Fibroblast of peridontal ligament (primary cell): Measurements from ENCODE around the gene PDE7B.

ENCODE experiments used
- DNase-seq: peaks from one replicate; pipeline ENCODE4 v3.0.0-alpha.2; 2010; ENCODE audit errors: extremely low read depth

Gene PDE7B

GRCh38 chr6:136067731-136068341, 216.3 kb downstream of the PDE7B start:
- DNase-seq: peak; percentile 44

- DNase-seq: peak; percentile 88
These were observed 217.6 kb downstream of the PDE7B start for GRCh38 chr6:136069119-136069518.

- DNase-seq: no peak
These were observed 219.3 kb downstream of the PDE7B start for GRCh38 chr6:136070815-136071214.

- no peak for DNase-seq
These were observed 221.2 kb downstream of the PDE7B start for GRCh38 chr6:136072691-136073090.

GRCh38 chr6:136073216-136073615, 221.7 kb downstream of the PDE7B start:
- DNase-seq: peak; percentile 61

GRCh38 chr6:136076496-136076895, 225.0 kb downstream of the PDE7B start:
- DNase-seq: peak; percentile 82

GRCh38 chr6:136077834-136078576, 226.5 kb downstream of the PDE7B start:
- DNase-seq: peak; percentile 99

GRCh38 chr6:136079701-136080565, 228.4 kb downstream of the PDE7B start:
- DNase-seq: peak; percentile 58

- DNase-seq: peak; percentile 84
These were observed 232.0 kb downstream of the PDE7B start for GRCh38 chr6:136083540-136083939.

GRCh38 chr6:136084403-136084802, 232.9 kb downstream of the PDE7B start:
- no peak for DNase-seq

GRCh38 chr6:136085370-136086115, 234.0 kb downstream of the PDE7B start:
- DNase-seq: peak; percentile 34

- no peak for DNase-seq
These were observed 235.2 kb downstream of the PDE7B start for GRCh38 chr6:136086686-136087085.

- DNase-seq: no peak
These were observed 236.5 kb downstream of the PDE7B start for GRCh38 chr6:136087986-136088385.

GRCh38 chr6:136088693-136089092, 237.2 kb downstream of the PDE7B start:
- DNase-seq: no peak

GRCh38 chr6:136089876-136090275, 238.4 kb downstream of the PDE7B start:
- DNase-seq: no peak

GRCh38 chr6:136090929-136091328, 239.4 kb downstream of the PDE7B start:
- no peak for DNase-seq

- DNase-seq: no peak
These were observed 241.4 kb downstream of the PDE7B start for GRCh38 chr6:136092897-136093296.

- DNase-seq: no peak
These were observed 242.3 kb downstream of the PDE7B start for GRCh38 chr6:136093835-136094234.

- DNase-seq: no peak
These were observed 243.3 kb downstream of the PDE7B start for GRCh38 chr6:136094812-136095211.

- DNase-seq: peak; percentile 84
These were observed 244.5 kb downstream of the PDE7B start for GRCh38 chr6:136095986-136096385.

GRCh38 chr6:136102991-136103688, 251.6 kb downstream of the PDE7B start:
- peak; percentile 28 for DNase-seq
